MM.1S (cell line): ENCODE data around the gene CRYM.
"Not testable (repeated sequence)": the region's sequence is repeated elsewhere in the genome, so short reads cannot be mapped to it uniquely, and the experiment has no call there.

Source experiments
- DNase-seq: peaks from one replicate; pipeline ENCODE4 v3.0.0-alpha.2; 2015
- H2AFZ ChIP-seq: fragments of 300-600 bp; sonication (generic); 2 replicates; pipeline ENCODE4 v1.6.0; 2016; ENCODE audit warnings: antibody characterized with exemption, low read length
- H3F3A ChIP-seq: fragments of 300-600 bp; sonication (generic); 2 replicates; pipeline ENCODE4 v1.6.1; 2016; ENCODE audit warnings: mild to moderate bottlenecking, antibody characterized with exemption, low read length, moderate library complexity, mixed read lengths; ENCODE audit not compliant: insufficient read depth
- H3K27ac ChIP-seq: fragments of 300-600 bp; sonication (generic); 2 replicates; pipeline ENCODE4 v1.5.1; 2016; ENCODE audit warnings: mild to moderate bottlenecking, low read length
- H3K27me3 ChIP-seq: fragments of 300-600 bp; sonication (generic); replicated peaks from 2 replicates; pipeline ENCODE4 v1.6.0; 2016; ENCODE audit warnings: low read length; ENCODE audit not compliant: insufficient read depth
- H3K36me3 ChIP-seq: fragments of 300-600 bp; sonication (generic); replicated peaks from 2 replicates; pipeline ENCODE4 v1.6.1; 2016; ENCODE audit warnings: mild to moderate bottlenecking, low read length, mixed read lengths; ENCODE audit not compliant: insufficient read depth
- H3K4me1 ChIP-seq: fragments of 300-600 bp; sonication (generic); 2 replicates; pipeline ENCODE4 v1.6.1; 2016; ENCODE audit warnings: low read length, mixed read lengths
- H3K4me2 ChIP-seq: fragments of 300-600 bp; sonication (generic); 2 replicates; pipeline ENCODE4 v1.6.0; 2016; ENCODE audit warnings: low read depth, low read length
- H3K4me3 ChIP-seq: fragments of 300-600 bp; sonication (generic); 2 replicates; pipeline ENCODE4 v1.5.1; 2016; ENCODE audit warnings: low read length, mixed read lengths
- H3K79me2 ChIP-seq: fragments of 300-600 bp; sonication (generic); 2 replicates; pipeline ENCODE4 v1.6.1; 2016; ENCODE audit warnings: mixed run types, low read length, mixed read lengths
- H3K9ac ChIP-seq: fragments of 300-600 bp; sonication (generic); 2 replicates; pipeline ENCODE4 v1.6.1; 2016; ENCODE audit warnings: low read length, mixed read lengths
- H3K9me2 ChIP-seq: fragments of 300-600 bp; sonication (generic); replicated peaks from 2 replicates; pipeline ENCODE4 v1.6.1; 2016; ENCODE audit warnings: mild to moderate bottlenecking, low read length, mixed read lengths; ENCODE audit not compliant: insufficient read depth
- H3K9me3 ChIP-seq: fragments of 300-600 bp; sonication (generic); replicated peaks from 2 replicates; pipeline ENCODE4 v1.6.1; 2016; ENCODE audit warnings: mild to moderate bottlenecking, low read length, mixed read lengths; ENCODE audit not compliant: insufficient read depth
- H4K20me1 ChIP-seq: fragments of 300-600 bp; sonication (generic); 2 replicates; pipeline ENCODE4 v1.6.1; 2016; ENCODE audit warnings: mild to moderate bottlenecking, low read length, moderate library complexity, mixed read lengths; ENCODE audit not compliant: insufficient read depth
- CTCF ChIP-seq: fragments of 300-600 bp; sonication (generic); IDR thresholded peaks from 2 replicates; pipeline ENCODE4 v1.5.1; 2016; ENCODE audit warnings: antibody characterized with exemption, low read length, mixed read lengths
- EZH2 ChIP-seq: fragments of 300-600 bp; sonication (generic); optimal IDR thresholded peaks from 2 replicates; pipeline ENCODE3; 2017; ENCODE audit warnings: low read depth, mild to moderate bottlenecking, antibody characterized with exemption, low read length, mixed read lengths
- EZH2phosphoT487 ChIP-seq: fragments of 300-600 bp; sonication (generic); IDR thresholded peaks from 2 replicates; pipeline ENCODE4 v1.6.1; 2018; ENCODE audit warnings: antibody characterized with exemption, low read length

The CRYM gene

GRCh38 chr16:21321736-21322135 lies 43.6 kb upstream of the CRYM start:
- H3K27me3 ChIP-seq, result no peaks in the 10 kb centered on the region
- H2AFZ ChIP-seq, result no peak overlapping the region
- no peaks in the 10 kb centered on the region for H3K9me2 ChIP-seq
- peaks cover 16% of the 10 kb centered on the region for H3K4me1 ChIP-seq
- H3K27ac ChIP-seq, result no peak overlapping the region
- H3K9ac ChIP-seq, result no peak overlapping the region
- no peaks in the 10 kb centered on the region for H3K36me3 ChIP-seq
- no peaks in the 10 kb centered on the region for H3K79me2 ChIP-seq
- no peak for TF ChIP-seq EZH2
- TF ChIP-seq CTCF, result no peak
- no peak for TF ChIP-seq EZH2phosphoT487
- H4K20me1 ChIP-seq, result no peaks in the 10 kb centered on the region
- DNase-seq, result no peak
- H3F3A ChIP-seq, result peaks cover 10% of the 10 kb centered on the region; the same call in 1 of the 2 replicates
- H3K4me3 ChIP-seq, result no peak overlapping the region
- no peaks in the 10 kb centered on the region for H3K9me3 ChIP-seq
- H3K4me2 ChIP-seq, result no peak overlapping the region

DNA sequence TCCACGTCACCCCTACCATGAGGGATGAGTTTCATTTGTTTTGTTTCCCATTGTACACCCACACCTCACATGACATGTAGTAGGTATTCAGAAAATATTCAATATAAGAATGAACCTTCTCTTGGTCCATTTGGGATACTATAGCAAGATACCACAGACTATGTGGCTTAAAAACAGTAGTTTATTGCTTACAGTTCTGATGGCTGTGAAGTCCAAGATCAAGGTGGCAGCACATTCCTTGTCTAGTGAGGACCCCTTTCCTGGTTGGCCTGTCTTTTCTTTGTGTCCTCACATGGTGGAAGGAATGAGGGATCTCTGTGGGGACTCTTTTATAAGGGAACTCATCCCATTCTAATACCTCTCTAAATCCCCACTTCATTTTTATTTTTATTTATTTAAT lies 36.2 kb upstream of the CRYM start:
- H3K4me1 ChIP-seq, result no peaks in the 10 kb centered on the region
- H4K20me1 ChIP-seq, result no peaks in the 10 kb centered on the region
- H2AFZ ChIP-seq, result no peak overlapping the region
- H3K4me2 ChIP-seq, result no peak overlapping the region
- H3K79me2 ChIP-seq, result no peaks in the 10 kb centered on the region
- no peaks in the 10 kb centered on the region for H3K9me2 ChIP-seq
- H3K9me3 ChIP-seq, result no peaks in the 10 kb centered on the region
- no peaks in the 10 kb centered on the region for H3F3A ChIP-seq
- H3K4me3 ChIP-seq, result no peak overlapping the region
- no peaks in the 10 kb centered on the region for H3K27me3 ChIP-seq
- TF ChIP-seq EZH2 (no peak), CTCF (no peak), EZH2phosphoT487 (no peak)
- H3K27ac ChIP-seq, result no peak overlapping the region
- no peak for DNase-seq
- no peaks in the 10 kb centered on the region for H3K36me3 ChIP-seq
- no peak overlapping the region for H3K9ac ChIP-seq

GRCh38 chr16:21312863-21313372 lies 34.8 kb upstream of the CRYM start:
- H3K4me1 ChIP-seq, H3K9ac ChIP-seq, H3K4me3 ChIP-seq, H3F3A ChIP-seq, H3K79me2 ChIP-seq, H4K20me1 ChIP-seq, H3K9me3 ChIP-seq, H3K27ac ChIP-seq, DNase-seq, H2AFZ ChIP-seq, H3K27me3 ChIP-seq, H3K4me2 ChIP-seq, H3K9me2 ChIP-seq, H3K36me3 ChIP-seq: not testable (repeated sequence)

- not testable (repeated sequence) for H3F3A ChIP-seq, DNase-seq, H2AFZ ChIP-seq, H3K4me1 ChIP-seq, H4K20me1 ChIP-seq, H3K79me2 ChIP-seq, H3K36me3 ChIP-seq, H3K4me2 ChIP-seq, H3K27me3 ChIP-seq, H3K9me2 ChIP-seq, H3K9ac ChIP-seq, H3K9me3 ChIP-seq, H3K27ac ChIP-seq, H3K4me3 ChIP-seq
Observed at GRCh38 chr16:21312046-21312445, 34.0 kb upstream of the CRYM start.

DNA sequence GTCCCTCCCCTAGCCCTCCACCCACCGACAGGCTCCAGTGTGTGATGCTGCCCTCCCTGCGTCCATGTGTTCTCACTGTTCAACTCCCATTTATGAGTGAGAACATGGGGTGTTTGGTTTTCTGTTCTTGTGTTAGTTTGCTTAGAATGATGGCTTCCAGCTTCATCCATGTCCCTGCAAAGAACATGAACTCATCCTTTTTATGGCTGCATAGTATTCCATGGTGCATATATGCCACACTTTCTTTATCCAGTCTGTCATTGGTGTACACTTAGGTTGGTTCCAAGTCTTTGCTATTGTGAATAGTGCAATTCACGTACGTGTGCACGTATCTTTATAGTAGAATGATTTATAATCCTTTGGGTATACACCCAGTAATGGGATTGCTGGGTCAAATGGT lies 28.6 kb upstream of the CRYM start:
- H3K4me2 ChIP-seq, H4K20me1 ChIP-seq, H3K9me2 ChIP-seq, H2AFZ ChIP-seq, H3F3A ChIP-seq, H3K27me3 ChIP-seq, H3K27ac ChIP-seq, H3K4me3 ChIP-seq, H3K79me2 ChIP-seq, H3K9ac ChIP-seq, H3K4me1 ChIP-seq, DNase-seq, H3K9me3 ChIP-seq, H3K36me3 ChIP-seq: not testable (repeated sequence)
